Mucosa of rectum (tissue), 2 donors: ENCODE results near the gene NPR1.

Experiments
- H3K27ac ChIP-seq, 2 donors: one replicate each; pipeline ENCODE4 v1.7.0; 2013; ENCODE audit warnings: inconsistent platforms in 2 of 2, low read depth in 2 of 2, low read length in 2 of 2
- H3K27me3 ChIP-seq, 2 donors: one replicate each; pipeline ENCODE4 v1.7.0; 2013; ENCODE audit warnings: low read length in 2 of 2; ENCODE audit not compliant: control insufficient read depth in 2 of 2, insufficient read depth in 2 of 2
- H3K36me3 ChIP-seq, 2 donors: one replicate each; pipeline ENCODE4 v1.7.0; 2013; ENCODE audit warnings: low read length in 2 of 2; ENCODE audit not compliant: control insufficient read depth in 2 of 2, insufficient read depth in 2 of 2
- H3K4me1 ChIP-seq, 2 donors: one replicate each; pipeline ENCODE4 v1.7.0; 2013; ENCODE audit warnings: low read length in 2 of 2, mild to moderate bottlenecking in 1 of 2; ENCODE audit not compliant: control insufficient read depth in 2 of 2, insufficient read depth in 2 of 2
- H3K4me3 ChIP-seq, 2 donors: one replicate each; pipeline ENCODE4 v1.7.0; 2013; ENCODE audit warnings: low read length in 2 of 2
- H3K9ac ChIP-seq, 2 donors: one replicate each; pipeline ENCODE4 v1.7.0; 2013; ENCODE audit warnings: low read length in 2 of 2, low read depth in 1 of 2, mild to moderate bottlenecking in 1 of 2
- H3K9me3 ChIP-seq, 2 donors: one replicate each; pipeline ENCODE4 v1.7.0; 2013; ENCODE audit warnings: low read length in 2 of 2; ENCODE audit not compliant: control insufficient read depth in 2 of 2
- donor health status: healthy.
- donor health status: Normal muscosa, but diverticular disease.

Gene NPR1

GRCh38 chr1:153741986-153742385 lies 63.5 kb downstream of the NPR1 start:
- Histone ChIP-seq H3K4me3 (no peak overlapping the region), H3K27ac (no peak overlapping the region), H3K4me1 (no peaks in the 10 kb centered on the region), H3K9ac (no peak overlapping the region), H3K27me3 (no peaks in the 10 kb centered on the region), H3K9me3 (no peaks in the 10 kb centered on the region), H3K36me3 (peaks cover 30 to 42% of the 10 kb centered on the region in 2 donors)

DNA sequence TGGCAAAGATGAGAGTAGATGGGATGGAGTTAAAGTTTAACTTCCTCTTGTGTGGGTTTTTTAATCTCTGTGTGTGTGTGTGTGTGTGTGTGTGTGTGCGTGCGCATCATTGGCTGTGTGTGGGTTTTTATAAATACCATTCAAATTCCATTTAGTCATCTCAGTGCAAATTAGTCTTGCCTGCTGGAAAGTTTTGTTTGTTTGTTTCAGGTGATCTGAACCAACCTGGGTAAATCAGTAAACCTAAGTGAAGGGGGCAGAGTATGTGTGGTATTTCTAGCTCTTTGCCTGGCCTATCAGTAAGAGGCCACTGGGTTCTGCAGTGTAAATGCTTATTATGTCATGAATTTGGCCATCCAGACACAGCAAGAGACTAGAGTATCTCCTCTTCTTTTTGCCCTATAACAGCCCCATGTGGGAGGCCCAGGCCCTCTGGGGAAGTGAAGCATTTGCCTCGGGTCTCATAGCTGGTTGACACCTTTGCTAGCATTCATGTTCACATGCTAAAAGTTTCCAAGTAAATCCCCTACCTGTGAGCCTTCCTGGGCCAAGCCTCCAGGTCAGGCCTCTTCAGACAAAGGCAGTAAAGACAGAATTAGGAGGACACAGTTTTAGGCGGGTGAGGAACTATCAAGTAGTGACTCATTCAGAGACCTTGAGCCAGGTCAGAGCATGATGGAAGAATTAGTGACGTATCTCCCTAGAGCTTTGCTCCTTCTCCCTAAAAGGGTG lies 64.1 kb downstream of the NPR1 start:
- Histone ChIP-seq H3K4me1 (no peaks in the 10 kb centered on the region), H3K27ac (no peak overlapping the region), H3K36me3 (peaks cover 36 to 46% of the 10 kb centered on the region in 2 donors), H3K27me3 (no peaks in the 10 kb centered on the region), H3K4me3 (no peak overlapping the region), H3K9me3 (no peaks in the 10 kb centered on the region), H3K9ac (no peak overlapping the region)
